GM13976 (cell line): ENCODE data around the gene EDNRA.

ENCODE experiments used
- DNase-seq: peaks from one replicate; pipeline ENCODE4 v3.0.0; 2012; ENCODE audit warnings: low spot score
- in situ Hi-C: fragments of 300-500 bp; cut with MboI; formaldehyde crosslinking; loops from one replicate; pipeline ENCODE4 v1.12.0; 2022; ENCODE audit warnings: low sequenced_read_pairs, mixed read lengths, inconsistent platforms; ENCODE audit not compliant: unreplicated experiment
- TF ChIP-seq, protein P1 (sequence below): IDR thresholded peaks from 2 replicates; pipeline ENCODE4 v1.5.1; 2012; ENCODE audit warnings: borderline replicate concordance, mild to moderate bottlenecking; ENCODE audit not compliant: insufficient read depth; ENCODE audit errors: extremely low read depth, missing control alignments, control extremely low read depth

EDNRA gene

DNA sequence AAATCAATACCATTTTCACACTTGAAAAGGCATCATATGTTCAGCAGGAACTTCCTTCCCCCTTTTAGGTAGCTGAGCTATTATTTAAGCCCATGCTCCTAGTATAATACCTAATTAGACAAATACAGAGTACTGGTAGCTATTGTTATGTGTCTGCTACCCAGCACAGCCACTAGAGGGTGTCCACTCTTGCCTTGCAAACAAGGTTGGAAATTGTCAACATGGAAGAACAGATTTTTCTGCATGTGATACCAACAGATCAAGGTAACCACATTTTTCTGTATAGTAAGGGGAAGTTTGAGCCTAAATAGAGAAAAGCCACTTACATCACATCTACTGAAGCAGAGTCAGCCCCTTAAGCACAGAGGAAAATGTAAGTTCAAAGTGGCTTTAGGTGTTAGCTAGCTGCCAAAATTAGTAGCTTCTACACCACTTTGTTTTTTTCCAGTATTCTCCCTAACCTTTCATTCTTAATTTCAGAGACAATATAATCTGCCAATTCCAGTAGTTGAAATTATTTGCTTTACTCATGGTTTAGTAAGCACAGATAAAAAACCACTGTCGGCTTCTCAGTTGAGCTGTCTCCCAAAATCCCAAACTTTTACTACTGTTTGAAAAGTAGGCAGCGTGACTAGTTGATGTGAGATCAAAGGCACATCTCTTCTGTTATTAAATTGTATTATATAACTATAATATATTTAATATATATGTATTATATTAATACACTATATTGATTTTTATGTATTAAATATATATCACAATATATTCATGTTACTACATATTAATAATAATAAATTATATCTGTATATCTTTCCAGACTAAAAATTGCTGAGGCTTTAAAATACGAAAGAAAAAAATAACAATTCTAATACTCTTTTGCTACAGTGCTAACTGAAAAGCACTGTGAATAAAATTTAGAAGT, 38.2 kb downstream of the EDNRA start:
- TF ChIP-seq, protein P1, sequence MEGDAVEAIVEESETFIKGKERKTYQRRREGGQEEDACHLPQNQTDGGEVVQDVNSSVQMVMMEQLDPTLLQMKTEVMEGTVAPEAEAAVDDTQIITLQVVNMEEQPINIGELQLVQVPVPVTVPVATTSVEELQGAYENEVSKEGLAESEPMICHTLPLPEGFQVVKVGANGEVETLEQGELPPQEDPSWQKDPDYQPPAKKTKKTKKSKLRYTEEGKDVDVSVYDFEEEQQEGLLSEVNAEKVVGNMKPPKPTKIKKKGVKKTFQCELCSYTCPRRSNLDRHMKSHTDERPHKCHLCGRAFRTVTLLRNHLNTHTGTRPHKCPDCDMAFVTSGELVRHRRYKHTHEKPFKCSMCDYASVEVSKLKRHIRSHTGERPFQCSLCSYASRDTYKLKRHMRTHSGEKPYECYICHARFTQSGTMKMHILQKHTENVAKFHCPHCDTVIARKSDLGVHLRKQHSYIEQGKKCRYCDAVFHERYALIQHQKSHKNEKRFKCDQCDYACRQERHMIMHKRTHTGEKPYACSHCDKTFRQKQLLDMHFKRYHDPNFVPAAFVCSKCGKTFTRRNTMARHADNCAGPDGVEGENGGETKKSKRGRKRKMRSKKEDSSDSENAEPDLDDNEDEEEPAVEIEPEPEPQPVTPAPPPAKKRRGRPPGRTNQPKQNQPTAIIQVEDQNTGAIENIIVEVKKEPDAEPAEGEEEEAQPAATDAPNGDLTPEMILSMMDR = peak; percentile 77
- in situ Hi-C loops = loop anchor here (10.0 kb wide), 1 partner anchor 346 kb away; no protein-coding TSS in a partner anchor
- peak; percentile 46 for DNase-seq

DNA sequence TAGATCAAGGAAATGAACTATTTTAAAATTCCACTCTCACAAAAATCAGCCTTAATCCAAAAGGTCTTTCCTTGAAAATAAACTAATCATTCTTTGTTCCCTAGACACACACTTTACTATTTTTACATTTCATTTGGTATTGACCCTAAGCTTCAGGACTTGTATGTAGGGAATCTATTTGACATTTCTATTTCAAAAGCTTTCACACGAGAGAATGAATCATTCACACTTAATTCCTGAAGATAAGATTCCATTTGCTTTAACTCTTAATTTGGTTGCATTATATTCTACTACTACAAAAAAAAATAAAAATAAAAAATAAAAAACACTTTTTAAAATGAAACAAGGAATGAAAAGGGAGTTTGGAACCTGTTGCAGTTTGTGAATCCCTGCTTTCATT, 43.7 kb downstream of the EDNRA start:
- DNase-seq = no peak
- in situ Hi-C loops = no loop called here
- TF ChIP-seq, protein P1 = no peak

DNA sequence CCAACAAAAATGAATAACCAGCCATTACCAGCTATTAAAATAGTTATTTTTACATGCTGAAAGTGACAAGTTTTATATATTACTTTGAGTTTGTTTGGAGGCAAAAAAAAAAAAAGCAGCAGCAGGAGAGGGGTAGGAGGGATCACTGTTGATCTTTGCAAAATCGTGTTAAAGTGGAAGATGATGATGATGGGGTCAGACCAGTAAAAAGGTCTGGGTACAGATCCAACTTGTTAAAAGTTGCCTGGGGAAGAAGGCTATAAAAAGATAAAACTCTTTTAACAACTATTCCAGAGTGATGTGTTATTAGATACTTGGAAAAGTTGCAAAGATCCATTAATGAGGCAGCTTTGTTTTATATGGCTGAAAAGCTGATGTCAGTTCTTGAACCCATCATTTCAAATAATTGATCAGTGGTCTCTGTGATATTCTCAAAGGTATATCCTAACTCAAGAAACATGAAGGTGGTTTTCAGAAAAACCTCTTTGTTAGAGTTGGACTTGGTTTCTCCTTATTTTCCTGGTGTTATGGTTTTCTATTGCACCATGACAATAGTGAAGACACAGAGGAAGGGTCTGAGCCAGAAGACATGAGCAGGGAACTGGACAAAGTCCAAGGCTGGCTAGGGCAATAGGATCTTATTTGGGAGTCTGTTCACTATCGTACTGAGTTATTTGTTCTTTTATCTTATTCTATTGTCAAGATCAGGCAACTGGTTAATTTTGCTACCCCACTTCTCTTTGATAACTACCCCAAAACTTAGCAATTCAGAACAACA, 44.8 kb downstream of the EDNRA start:
- TF ChIP-seq, protein P1 = no peak
- in situ Hi-C loops = no loop called here
- no peak for DNase-seq

DNA sequence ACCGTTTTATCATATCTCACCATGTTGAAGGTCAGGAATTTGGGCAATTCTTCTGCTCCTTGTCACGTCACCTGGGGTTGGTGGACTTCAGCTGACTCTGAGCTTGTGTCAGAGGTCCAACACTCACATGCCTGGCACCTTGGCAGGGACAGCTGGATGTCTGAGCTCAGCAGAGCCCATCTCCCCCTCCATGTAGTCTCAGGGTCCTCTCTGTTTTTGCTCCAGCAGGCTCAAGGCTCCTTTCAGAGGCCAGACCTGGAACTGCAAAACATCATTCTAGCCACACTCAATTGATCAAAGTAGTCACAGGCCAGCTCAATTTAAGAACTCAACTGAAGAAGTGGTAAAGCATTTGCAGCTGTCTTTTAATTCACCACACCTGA, 45.4 kb downstream of the EDNRA start:
- in situ Hi-C loops = no loop called here
- TF ChIP-seq, protein P1 = no peak
- DNase-seq = peak; percentile 10

DNA sequence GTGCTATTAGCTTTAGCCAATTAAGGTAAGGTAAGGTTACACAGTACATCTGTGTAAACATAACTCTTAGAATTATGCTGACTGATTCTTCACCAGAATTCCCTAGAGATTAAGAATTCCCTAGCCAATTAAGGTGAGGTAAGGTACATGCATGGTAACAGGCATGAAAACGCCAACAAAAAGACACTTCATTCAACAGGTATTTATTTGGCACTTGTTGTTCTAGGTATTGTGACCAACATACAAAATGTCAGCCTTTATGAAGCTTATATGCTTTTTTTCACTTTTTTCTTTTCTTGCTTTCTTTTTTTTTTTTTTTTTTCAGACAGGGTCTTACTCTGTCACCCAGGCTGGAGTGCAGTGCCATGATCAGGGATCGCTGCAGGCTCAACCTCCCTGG, 47.2 kb downstream of the EDNRA start:
- in situ Hi-C loops = no loop called here
- DNase-seq = no peak
- TF ChIP-seq, protein P1 = no peak

DNA sequence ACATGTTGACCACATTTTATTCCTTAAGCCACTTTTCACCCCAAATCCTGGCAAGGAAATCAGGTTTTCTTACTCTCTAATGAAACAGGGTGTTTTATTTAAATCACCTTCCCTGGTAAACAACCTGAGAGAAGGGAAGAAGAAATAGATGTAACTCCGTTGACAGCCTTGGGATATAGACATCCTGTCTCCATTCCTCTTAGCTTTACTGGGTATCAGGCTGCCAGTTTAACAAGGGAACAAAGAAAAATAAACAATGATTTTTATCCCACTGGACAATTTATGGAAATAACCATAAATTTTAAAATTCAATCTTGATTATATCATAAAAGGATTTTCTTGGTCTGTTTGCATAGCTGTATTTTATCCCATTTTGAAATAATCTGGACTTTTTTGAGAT, 49.2 kb downstream of the EDNRA start:
- in situ Hi-C loops = no loop called here
- no peak for DNase-seq
- TF ChIP-seq, protein P1 = no peak
